ENCODE data around the gene CD209. TPM values are rescaled to one million over a fixed set of nuclear protein-coding genes. Genes with fewer than 3 reads are reported as not detected.

Gene CD209
- total and polyA plus RNA-seq, 2 donors (not counting 3 experiments of a cell fraction or from before 2014, with no cell fraction given), result not detected

- no peaks in the 10 kb centered on the region for H3K36me3 ChIP-seq (ENCODE audit: control insufficient read depth in 2 of 2, extremely low read depth in 1 of 2, insufficient read depth in 2 of 2, low read length in 2 of 2)
- intact Hi-C loops (cut with micrococcal nuclease), result no loop called here
- POLR2A ChIA-PET, result no interaction called here
- BruUV-seq (replicated peaks), result no TSS peak
- no peaks in the 10 kb centered on the region for H3K9me1 ChIP-seq (replicated peaks; ENCODE audit: control insufficient read depth, extremely low read depth, insufficient read depth, low read length)
- H3K9me3 ChIP-seq (replicated peaks; ENCODE audit: control insufficient read depth, insufficient read depth, low read length), result no peaks in the 10 kb centered on the region
- H3K27ac ChIP-seq (ENCODE audit: insufficient read depth, low read depth, low read length), result no peak overlapping the region
- FAIRE-seq (no peak), DNase-seq (ENCODE audit: low read depth, low spot score) (no peak)
- H4K20me1 ChIP-seq (replicated peaks; ENCODE audit: control insufficient read depth, extremely low read depth, insufficient read depth, low read length), result no peaks in the 10 kb centered on the region
- no peak overlapping the region for H3K4me2 ChIP-seq (ENCODE audit: insufficient read depth, low read length)
- CTCF ChIA-PET, result interaction anchor here (1.1 to 1.3 kb wide), 3 partner anchors 48 to 183 kb away, joined by 3 to 7 read pairs (median 4); no protein-coding TSS in a partner anchor
- H3K9ac ChIP-seq (replicated peaks; ENCODE audit: extremely low read depth, insufficient read depth, low read length), result no peak overlapping the region
- dilution Hi-C loops (cut with MboI; ENCODE audit: extremely low pct_ligation_motif_present, low sequenced_read_pairs), result no loop called here
- H3K27me3 ChIP-seq (ENCODE audit: control insufficient read depth in 2 of 2, insufficient read depth in 2 of 2, low read length in 2 of 2), result peaks cover 0 to 2% of the 10 kb centered on the region in 2 experiments
- H3K4me3 ChIP-seq (replicated peaks in 1 of 3; ENCODE audit: insufficient read depth in 1 of 3, low read depth in 1 of 3, low read length in 3 of 3), result no peak overlapping the region
- H2AFZ ChIP-seq (ENCODE audit: low read depth, low read length), result no peak overlapping the region
- H3K79me2 ChIP-seq (ENCODE audit: control insufficient read depth, insufficient read depth, low read length), result no peaks in the 10 kb centered on the region
- no peaks in the 10 kb centered on the region for H3K4me1 ChIP-seq (ENCODE audit: control insufficient read depth, extremely low read depth, insufficient read depth, low read length)
- TF ChIP-seq JUN (IDR thresholded peaks at IDR 0.05; ENCODE audit: borderline replicate concordance, insufficient read depth, insufficient read length, low read depth) (no peak), MAX (IDR thresholded peaks at IDR 0.05; ENCODE audit: insufficient read depth, insufficient read length) (no peak), EZH2 (IDR thresholded peaks at IDR 0.05; ENCODE audit: borderline replicate concordance, low read depth, low read length, severe bottlenecking) (no peak), POLR2AphosphoS5 (IDR thresholded peaks at IDR 0.05; ENCODE audit: insufficient read depth, low read depth, low read length) (no peak), POLR2A (IDR thresholded peaks at IDR 0.05; ENCODE audit: low read depth, low read length) (no peak), MYC (IDR thresholded peaks at IDR 0.05; ENCODE audit: low read depth, low read length) (no peak), GATA2 (IDR thresholded peaks at IDR 0.05; ENCODE audit: insufficient read depth, insufficient read length, low read depth, low read length) (no peak), FOS (IDR thresholded peaks at IDR 0.05; ENCODE audit: borderline replicate concordance, insufficient read depth, low read length) (no peak), CTCF (IDR thresholded peaks at IDR 0.05; ENCODE audit: extremely low read depth in 1 of 2, insufficient read depth in 1 of 2, low read depth in 1 of 2, low read length in 2 of 2) (no peak)
These were observed 3.9 kb upstream of the CD209 start for GRCh38 chr19:7751157-7751783.

Measured in endothelial cell of umbilical vein (primary cell).